HG02571 (cell line): Measurements from ENCODE around the gene PITPNC1.
"Not testable (repeated sequence)": the region's sequence is repeated elsewhere in the genome, so short reads cannot be mapped to it uniquely, and the experiment has no call there.

Experiments used
- ATAC-seq: cut with Tn5 transposase; IDR thresholded peaks from one replicate; pipeline ENCODE4 v1.9.1; 2021; ENCODE audit warnings: mild to moderate bottlenecking, moderate library complexity; ENCODE audit not compliant: unreplicated experiment

PITPNC1 gene

GRCh38 chr17:67430515-67430914, 53.4 kb downstream of the PITPNC1 start:
- ATAC-seq, result not testable (repeated sequence)

GRCh38 chr17:67431249-67432015, 54.4 kb downstream of the PITPNC1 start:
- no peak for ATAC-seq

GRCh38 chr17:67433248-67433924, 56.3 kb downstream of the PITPNC1 start:
- ATAC-seq, result no peak

- no peak for ATAC-seq
These were observed 57.0 kb downstream of the PITPNC1 start for GRCh38 chr17:67434061-67434525.

GRCh38 chr17:67435122-67435521, 58.0 kb downstream of the PITPNC1 start:
- ATAC-seq, result no peak

GRCh38 chr17:67435786-67436185, 58.7 kb downstream of the PITPNC1 start:
- ATAC-seq, result no peak

GRCh38 chr17:67436233-67436632, 59.2 kb downstream of the PITPNC1 start:
- no peak for ATAC-seq

- ATAC-seq, result no peak
These were observed 61.6 kb downstream of the PITPNC1 start for GRCh38 chr17:67438667-67439066.

GRCh38 chr17:67439269-67439668, 62.2 kb downstream of the PITPNC1 start:
- ATAC-seq, result no peak

GRCh38 chr17:67440277-67441051, 63.4 kb downstream of the PITPNC1 start:
- ATAC-seq, result no peak

- no peak for ATAC-seq
These were observed 64.2 kb downstream of the PITPNC1 start for GRCh38 chr17:67441052-67441895.

GRCh38 chr17:67441896-67442219, 64.8 kb downstream of the PITPNC1 start:
- no peak for ATAC-seq

GRCh38 chr17:67442787-67443624, 65.9 kb downstream of the PITPNC1 start:
- ATAC-seq, result no peak

GRCh38 chr17:67443931-67444595, 67.0 kb downstream of the PITPNC1 start:
- ATAC-seq, result no peak

- ATAC-seq, result no peak
These were observed 71.4 kb downstream of the PITPNC1 start for GRCh38 chr17:67448449-67448848.

GRCh38 chr17:67449065-67449464, 72.0 kb downstream of the PITPNC1 start:
- ATAC-seq, result no peak

GRCh38 chr17:67449845-67450755, 73.0 kb downstream of the PITPNC1 start:
- ATAC-seq, result no peak
